SJCRH30 (cell line): ENCODE data around the gene NFATC1. TPM values are rescaled to one million over a fixed set of nuclear protein-coding genes. Genes with fewer than 3 reads are reported as not detected.
A peak's percentile ranks its signal among the peaks of the same experiment; 100 is the strongest.

Experiments used
- DNase-seq, 2 experiments: peaks; one replicate each; pipeline ENCODE4 v3.0.0-alpha.2; 2015 to 2020
- H3K27ac ChIP-seq: fragments of 250-450 bp; sonication (Bioruptor Pico); 2 replicates; pipeline ENCODE4 v1.5.1; 2020; ENCODE audit warnings: mild to moderate bottlenecking, moderate library complexity
- H3K27me3 ChIP-seq: fragments of 250-450 bp; sonication (Bioruptor Pico); 2 replicates; pipeline ENCODE4 v1.5.1; 2020; ENCODE audit warnings: mild to moderate bottlenecking, moderate library complexity
- H3K36me3 ChIP-seq: fragments of 250-450 bp; sonication (Bioruptor Pico); 2 replicates; pipeline ENCODE4 v1.5.1; 2020; ENCODE audit warnings: mild to moderate bottlenecking, moderate library complexity
- H3K4me1 ChIP-seq: fragments of 250-450 bp; sonication (Bioruptor Pico); 2 replicates; pipeline ENCODE4 v1.5.1; 2020; ENCODE audit warnings: mild to moderate bottlenecking, moderate library complexity
- H3K4me3 ChIP-seq: fragments of 250-450 bp; sonication (Bioruptor Pico); 2 replicates; pipeline ENCODE4 v1.5.1; 2020; ENCODE audit warnings: mild to moderate bottlenecking, moderate library complexity
- H3K9me3 ChIP-seq: fragments of 250-450 bp; sonication (Bioruptor Pico); replicated peaks from 2 replicates; pipeline ENCODE4 v1.5.1; 2020; ENCODE audit warnings: mild to moderate bottlenecking, moderate library complexity
- total RNA-seq: library from RNA; depleted of rRNA; stranded (reverse); fragments of >200 nt; shearing (Covaris generic); gene quantifications from 2 replicates; pipeline ENCODE4 v1.2.3, GENCODE V29; 2014

The NFATC1 gene
- total RNA-seq, 1 experiment from 2014 or later, result 5.7 TPM

DNA sequence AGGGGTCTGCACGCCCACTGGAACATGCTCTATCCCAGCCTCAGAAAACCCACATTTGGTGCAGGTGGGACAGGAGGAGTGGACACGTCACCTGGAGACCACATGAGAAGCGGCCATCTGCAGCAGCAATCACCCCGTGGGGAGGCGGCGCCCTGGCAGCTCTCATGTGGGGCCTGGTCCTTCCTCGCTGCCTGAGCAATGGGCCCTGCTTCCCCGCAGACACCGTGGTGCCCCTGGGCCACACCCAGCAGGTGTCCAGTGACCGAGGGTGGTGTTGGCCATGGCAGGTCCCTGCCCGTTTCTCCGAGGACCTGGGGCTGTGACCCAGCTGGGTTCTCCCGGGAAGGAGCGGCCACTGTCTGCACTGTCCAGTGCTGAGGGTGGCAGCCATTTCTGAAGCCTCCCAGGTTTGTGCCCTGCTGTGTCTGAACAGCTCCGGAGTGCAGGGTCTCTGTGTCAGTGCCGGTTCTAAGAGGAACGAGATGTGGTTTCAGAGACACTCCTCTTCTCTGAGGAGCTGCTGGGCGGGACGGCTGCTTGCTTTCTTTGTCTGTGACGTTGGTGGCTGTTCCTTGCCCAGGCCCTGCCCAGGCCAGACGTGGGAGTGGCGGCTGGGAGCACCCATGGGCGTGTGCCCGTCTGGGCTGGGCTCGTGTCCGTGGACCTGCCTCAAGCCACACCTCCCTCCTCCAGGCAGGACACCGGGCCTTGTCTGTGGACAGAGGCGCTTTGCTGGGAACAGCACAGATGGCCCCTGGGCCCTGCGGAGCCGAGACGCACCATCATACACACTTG is 44.8 kb downstream of the NFATC1 start:
- DNase-seq, result no peak
- no peaks in the 10 kb centered on the region for H3K27me3 ChIP-seq
- no peak overlapping the region for H3K4me3 ChIP-seq
- H3K4me1 ChIP-seq, result peaks cover 20% of the 10 kb centered on the region
- no peaks in the 10 kb centered on the region for H3K36me3 ChIP-seq
- no peaks in the 10 kb centered on the region for H3K9me3 ChIP-seq
- H3K27ac ChIP-seq, result no peak overlapping the region

- Histone ChIP-seq H3K9me3 (no peaks in the 10 kb centered on the region), H3K36me3 (no peaks in the 10 kb centered on the region), H3K27ac (no peak overlapping the region), H3K4me3 (no peak overlapping the region), H3K4me1 (peaks cover 20% of the 10 kb centered on the region), H3K27me3 (no peaks in the 10 kb centered on the region)
- DNase-seq, result no peak
Observed at GRCh38 chr18:79441420-79441819, 45.7 kb downstream of the NFATC1 start.

- Histone ChIP-seq H3K27ac (no peak overlapping the region), H3K4me1 (peaks cover 20% of the 10 kb centered on the region), H3K4me3 (no peak overlapping the region), H3K9me3 (no peaks in the 10 kb centered on the region), H3K36me3 (no peaks in the 10 kb centered on the region), H3K27me3 (no peaks in the 10 kb centered on the region)
- DNase-seq, result peak; percentile 19 to 22
Observed at GRCh38 chr18:79442508-79443221, 46.9 kb downstream of the NFATC1 start.

DNA sequence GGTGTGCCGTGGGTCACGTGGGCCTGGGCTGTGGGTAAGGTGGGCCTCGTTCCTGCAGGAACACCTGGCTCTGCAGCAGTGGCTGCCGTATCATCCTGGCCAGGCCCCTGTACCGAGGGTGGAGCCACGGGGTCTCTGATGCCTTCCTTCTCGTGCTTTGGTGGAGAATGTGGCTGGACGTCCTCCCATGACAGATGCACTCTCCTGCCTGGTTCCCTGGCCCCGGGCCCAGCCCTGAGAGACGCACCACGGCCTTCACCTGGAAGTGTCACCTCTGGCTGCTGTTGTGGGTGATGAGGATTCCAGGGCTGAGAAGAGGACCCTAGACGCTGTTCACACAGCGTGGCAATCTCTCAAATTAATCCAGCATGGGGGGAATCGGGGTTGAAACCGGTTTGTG is 49.5 kb downstream of the NFATC1 start:
- no peak overlapping the region for H3K27ac ChIP-seq
- H3K27me3 ChIP-seq, result no peaks in the 10 kb centered on the region
- DNase-seq, result no peak
- H3K4me1 ChIP-seq, result no peaks in the 10 kb centered on the region; the same call in 1 of the 2 replicates
- H3K36me3 ChIP-seq, result no peaks in the 10 kb centered on the region
- H3K4me3 ChIP-seq, result no peak overlapping the region
- H3K9me3 ChIP-seq, result no peaks in the 10 kb centered on the region

DNA sequence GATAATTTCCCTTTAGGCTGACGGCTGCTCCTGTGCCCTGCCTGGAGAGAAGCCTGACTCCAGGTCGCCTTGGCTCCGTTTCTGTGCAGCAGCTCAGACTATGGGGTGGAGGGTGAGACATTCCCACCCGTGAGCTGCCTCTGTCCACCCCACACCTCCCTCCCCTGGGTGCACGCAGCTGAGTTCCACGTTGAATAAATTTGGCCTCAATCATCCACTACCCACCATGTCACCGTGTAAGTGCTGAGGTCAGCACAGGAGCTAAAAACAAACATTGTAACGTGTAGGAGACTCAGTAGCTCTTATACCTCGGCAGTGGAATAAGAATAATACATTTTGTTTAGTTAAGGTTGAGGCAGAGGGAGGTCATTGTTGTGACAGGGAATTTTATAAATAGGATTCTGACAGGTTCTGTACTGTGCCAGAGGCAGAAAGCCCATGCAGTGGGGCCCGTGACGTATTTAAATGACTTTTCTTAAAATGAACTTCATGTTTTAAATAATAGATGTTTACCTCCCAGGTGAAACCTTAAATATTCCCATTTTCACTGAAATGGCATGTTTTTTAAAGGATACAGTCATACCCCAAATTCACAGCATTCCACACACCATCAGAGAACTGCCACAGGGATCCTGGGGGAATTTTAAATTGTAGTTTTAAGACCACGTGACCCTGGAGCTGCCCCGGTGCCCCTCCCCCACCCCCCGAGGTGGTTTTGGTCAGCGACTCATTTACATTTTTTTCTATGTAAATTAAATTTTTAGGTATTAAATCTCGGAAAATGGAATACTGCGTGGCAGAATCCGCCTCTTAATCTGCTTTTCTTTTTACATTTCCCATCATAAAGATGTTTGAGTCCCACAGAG is 50.2 kb downstream of the NFATC1 start:
- no peaks in the 10 kb centered on the region for H3K9me3 ChIP-seq
- H3K36me3 ChIP-seq, result no peaks in the 10 kb centered on the region
- DNase-seq, result no peak
- no peak overlapping the region for H3K27ac ChIP-seq
- H3K4me3 ChIP-seq, result no peak overlapping the region
- no peaks in the 10 kb centered on the region for H3K27me3 ChIP-seq
- H3K4me1 ChIP-seq, result no peaks in the 10 kb centered on the region

- DNase-seq, result no peak
- no peaks in the 10 kb centered on the region for H3K36me3 ChIP-seq
- no peaks in the 10 kb centered on the region for H3K27me3 ChIP-seq
- no peak overlapping the region for H3K27ac ChIP-seq
- H3K9me3 ChIP-seq, result no peaks in the 10 kb centered on the region
- no peak overlapping the region for H3K4me3 ChIP-seq
- no peaks in the 10 kb centered on the region for H3K4me1 ChIP-seq
Observed at GRCh38 chr18:79446931-79447330, 51.2 kb downstream of the NFATC1 start.

DNA sequence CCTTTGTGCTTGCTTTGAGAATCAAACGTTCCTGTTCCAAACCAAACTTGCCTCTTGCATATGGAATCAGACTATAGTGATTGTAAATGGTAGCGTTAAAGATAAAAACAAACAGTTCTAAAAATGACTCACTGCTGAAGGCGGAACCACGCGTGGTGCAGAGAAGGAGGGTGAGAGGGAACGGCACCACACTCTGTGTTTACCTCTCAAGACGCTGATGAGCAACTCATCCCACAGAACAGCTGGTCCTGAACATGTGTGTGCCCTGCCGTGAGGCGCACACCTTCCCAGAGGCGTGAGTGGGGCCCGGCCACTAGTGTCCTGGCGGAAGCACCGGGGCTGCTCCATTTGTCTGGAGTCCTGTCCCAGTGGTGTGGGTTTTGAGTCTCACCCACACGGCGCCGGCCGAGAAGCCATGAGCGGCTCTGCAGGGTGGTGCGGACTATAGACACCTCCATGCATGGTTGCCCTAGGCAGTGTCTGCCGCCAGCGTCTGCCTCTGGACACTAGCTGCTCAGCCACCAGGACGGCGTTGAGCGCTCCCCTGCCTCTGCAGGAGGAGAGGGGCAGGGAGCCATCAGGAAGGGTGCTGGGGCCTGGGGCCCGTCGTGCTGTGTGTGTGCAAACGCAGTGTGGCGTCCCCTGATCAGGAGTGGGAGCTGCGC is 52.1 kb downstream of the NFATC1 start:
- Histone ChIP-seq H3K27me3 (no peaks in the 10 kb centered on the region), H3K27ac (no peak overlapping the region), H3K4me1 (no peaks in the 10 kb centered on the region), H3K9me3 (no peaks in the 10 kb centered on the region), H3K36me3 (no peaks in the 10 kb centered on the region), H3K4me3 (no peak overlapping the region)
- DNase-seq, result no peak

DNA sequence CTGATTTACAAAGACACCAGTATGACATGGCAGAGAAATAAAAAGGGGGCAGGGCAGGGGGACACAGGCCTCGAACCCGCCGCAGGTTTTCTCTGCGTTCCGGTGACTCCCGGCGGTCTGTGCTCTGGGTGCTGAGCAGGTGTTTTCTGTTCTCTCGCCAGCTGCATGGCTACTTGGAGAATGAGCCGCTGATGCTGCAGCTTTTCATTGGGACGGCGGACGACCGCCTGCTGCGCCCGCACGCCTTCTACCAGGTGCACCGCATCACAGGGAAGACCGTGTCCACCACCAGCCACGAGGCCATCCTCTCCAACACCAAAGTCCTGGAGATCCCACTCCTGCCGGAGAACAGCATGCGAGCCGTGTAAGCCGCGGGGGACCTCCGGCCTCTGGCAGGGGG is 52.9 kb downstream of the NFATC1 start:
- H3K4me3 ChIP-seq, result no peak overlapping the region

GRCh38 chr18:79449551-79450288 is 54.0 kb downstream of the NFATC1 start:
- Histone ChIP-seq H3K4me1 (no peaks in the 10 kb centered on the region), H3K27ac (no peak overlapping the region), H3K4me3 (no peak overlapping the region), H3K9me3 (no peaks in the 10 kb centered on the region), H3K27me3 (no peaks in the 10 kb centered on the region), H3K36me3 (no peaks in the 10 kb centered on the region)
- no peak for DNase-seq

More for the DNA sequence above, 52.9 kb downstream of the NFATC1 start:
- no peak overlapping the region for H3K27ac ChIP-seq
- no peaks in the 10 kb centered on the region for H3K27me3 ChIP-seq
- H3K4me1 ChIP-seq, result no peaks in the 10 kb centered on the region
- H3K36me3 ChIP-seq, result no peaks in the 10 kb centered on the region
- no peaks in the 10 kb centered on the region for H3K9me3 ChIP-seq
- no peak for DNase-seq

DNA sequence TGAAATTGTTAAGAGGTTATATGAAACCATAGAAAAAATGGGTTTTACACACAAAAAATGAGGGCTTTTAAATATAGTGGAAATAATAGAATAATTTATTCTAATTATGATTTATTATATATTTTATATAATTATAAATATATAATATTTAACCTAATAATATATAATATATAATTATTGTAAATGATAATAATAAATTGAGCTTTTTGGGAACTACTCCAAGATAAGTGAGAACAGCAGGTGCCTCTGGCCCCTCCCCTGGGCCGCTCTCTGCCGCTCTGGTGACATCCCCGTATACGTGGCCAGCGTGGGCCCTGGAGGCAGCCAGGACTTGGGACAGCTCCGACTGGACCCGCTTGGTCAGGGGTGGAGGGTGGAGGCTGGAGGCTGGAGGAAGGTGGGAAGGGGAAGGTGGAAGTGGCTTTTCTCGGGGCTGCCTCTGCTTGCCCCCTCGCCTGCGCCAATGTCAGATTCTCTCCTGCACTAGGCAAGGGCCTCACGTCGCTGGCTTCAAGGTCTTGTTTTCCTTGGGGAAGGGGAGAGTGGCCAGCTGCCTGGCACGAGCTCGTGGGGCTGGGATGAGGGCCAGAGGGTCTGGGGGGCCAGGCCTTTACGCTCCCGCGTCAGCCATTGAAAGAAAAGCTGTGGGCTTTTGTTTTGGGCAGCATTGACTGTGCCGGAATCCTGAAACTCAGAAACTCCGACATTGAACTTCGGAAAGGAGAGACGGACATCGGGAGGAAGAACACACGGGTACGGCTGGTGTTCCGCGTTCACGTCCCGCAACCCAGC is 54.8 kb downstream of the NFATC1 start:
- H3K27me3 ChIP-seq, result no peaks in the 10 kb centered on the region
- no peak overlapping the region for H3K27ac ChIP-seq
- H3K9me3 ChIP-seq, result no peaks in the 10 kb centered on the region
- H3K4me1 ChIP-seq, result no peaks in the 10 kb centered on the region
- H3K4me3 ChIP-seq, result no peak overlapping the region
- H3K36me3 ChIP-seq, result no peaks in the 10 kb centered on the region
- DNase-seq, result no peak

DNA sequence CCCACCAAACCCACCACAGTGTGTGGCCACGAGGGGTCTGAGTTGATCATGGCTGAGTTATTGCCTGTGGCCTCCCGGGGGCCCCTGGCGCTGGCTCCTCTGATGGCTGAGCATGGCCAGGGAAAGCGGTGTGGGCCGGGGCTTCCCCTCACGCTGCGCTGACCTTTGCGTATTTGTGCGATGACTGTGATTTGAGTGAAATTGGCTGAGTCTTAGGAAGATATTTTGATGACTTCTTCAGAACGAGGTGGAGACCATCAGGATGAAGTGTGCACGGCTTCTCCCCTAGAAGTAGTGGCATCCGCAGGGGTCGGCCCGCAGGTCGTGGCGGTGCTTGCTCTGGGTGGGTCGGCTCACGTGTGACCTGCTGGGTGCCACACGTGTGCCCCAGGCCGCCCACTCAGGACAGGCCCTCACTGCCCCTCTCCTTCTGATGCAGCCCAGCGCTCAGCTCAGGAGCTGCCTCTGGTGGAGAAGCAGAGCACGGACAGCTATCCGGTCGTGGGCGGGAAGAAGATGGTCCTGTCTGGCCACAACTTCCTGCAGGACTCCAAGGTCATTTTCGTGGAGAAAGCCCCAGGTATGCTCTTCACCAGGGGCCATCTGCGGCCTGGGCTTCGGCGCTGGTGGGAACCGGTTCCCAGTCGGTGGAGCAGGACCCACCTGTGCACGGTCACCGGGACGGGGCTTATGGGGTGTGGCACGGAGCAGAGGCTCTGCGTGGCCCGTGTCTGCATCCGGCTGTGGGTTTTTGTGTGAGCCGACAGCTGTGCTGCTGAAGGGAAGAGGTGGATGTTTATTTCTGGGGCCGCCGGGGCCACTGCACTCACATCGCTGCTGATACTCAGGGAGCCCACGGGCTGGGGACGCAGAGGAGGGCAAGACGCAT is 55.8 kb downstream of the NFATC1 start:
- no peaks in the 10 kb centered on the region for H3K36me3 ChIP-seq
- no peaks in the 10 kb centered on the region for H3K4me1 ChIP-seq
- no peaks in the 10 kb centered on the region for H3K9me3 ChIP-seq
- H3K27me3 ChIP-seq, result no peaks in the 10 kb centered on the region
- no peak for DNase-seq
- no peak overlapping the region for H3K4me3 ChIP-seq
- H3K27ac ChIP-seq, result no peak overlapping the region

DNA sequence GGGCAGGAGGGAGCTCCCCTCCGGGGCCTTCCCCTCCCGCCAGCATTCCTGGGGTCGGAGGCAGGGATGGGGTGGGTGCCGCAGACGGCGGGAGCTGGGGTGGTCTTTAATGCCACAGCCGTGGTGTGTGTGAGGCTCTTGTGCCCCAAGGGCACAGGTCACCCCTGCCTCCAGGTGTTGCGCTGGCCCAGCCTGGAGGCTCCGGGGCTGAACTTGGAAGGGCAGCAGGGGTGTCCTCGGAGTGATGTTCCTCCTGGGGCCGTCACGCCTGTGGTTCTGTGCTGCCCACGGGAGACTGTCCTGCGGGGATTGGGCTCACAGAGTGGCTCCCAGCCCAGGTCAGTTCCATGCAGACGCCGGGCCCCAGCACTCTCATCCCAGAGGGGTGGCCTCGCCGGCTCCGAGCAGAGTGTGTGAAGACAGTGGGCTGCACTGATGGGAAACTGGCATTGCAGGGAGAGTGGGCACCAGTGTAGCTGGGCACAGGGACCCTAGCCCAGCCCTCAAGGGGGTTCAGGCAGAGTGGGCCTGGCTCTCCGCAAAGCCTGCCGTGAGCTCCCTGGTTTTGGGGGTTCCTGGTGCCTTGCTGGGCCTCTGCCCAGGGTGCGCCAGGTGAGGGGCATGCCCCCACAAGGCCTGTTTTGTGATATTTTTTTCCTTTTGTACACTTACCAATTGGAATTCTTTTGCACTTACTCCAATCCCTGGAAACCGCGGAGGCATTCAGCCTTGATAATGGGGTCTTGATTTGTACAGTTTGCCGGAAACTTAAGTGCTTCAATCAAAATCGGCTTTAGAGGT is 56.7 kb downstream of the NFATC1 start:
- Histone ChIP-seq H3K4me1 (no peaks in the 10 kb centered on the region), H3K27me3 (no peaks in the 10 kb centered on the region), H3K36me3 (no peaks in the 10 kb centered on the region), H3K4me3 (no peak overlapping the region), H3K27ac (no peak overlapping the region), H3K9me3 (no peaks in the 10 kb centered on the region)
- no peak for DNase-seq
